K562 (cell line): ENCODE data around the gene NPIPA3. TPM values are rescaled to one million over a fixed set of nuclear protein-coding genes. Genes with fewer than 3 reads are reported as not detected.
"Not testable (repeated sequence)": the region's sequence is repeated elsewhere in the genome, so short reads cannot be mapped to it uniquely, and the experiment has no call there.

Experiments
- ATAC-seq: fragments of 200-7000 bp; cut with Tn5 transposase; 3 replicates; pipeline ENCODE4 v1.9.1; 2020; ENCODE audit warnings: moderate library complexity
- BruUV-seq: library from RNA; stranded (reverse); fragments of 400-500 nt; replicated peaks from 2 replicates; lab custom pipeline; 2021; lab: Mats Ljungman, UMichigan
- CTCF ChIA-PET: fragments of 300-600 bp; formaldehyde crosslinking; extraction: SDS; loops from one replicate; lab custom pipeline; 2021; ENCODE audit warnings: low intra/inter-chr PET ratio; lab: Yijun Ruan, JAX
- POLR2A ChIA-PET: fragments of 300-600, 350-650 bp; sonication (Branson Sonifier 250); formaldehyde crosslinking; extraction: SDS; loops from one replicate; lab custom pipeline; 2021; ENCODE audit warnings: antibody characterized with exemption, inconsistent platforms; lab: Yijun Ruan, JAX
- DNase-seq, 4 experiments: peaks; one replicate each; pipeline versions ENCODE4 v3.0.0 to v3.0.0-alpha.2; 2011 to 2018; ENCODE audit warnings: low spot score in 3 of 4, mixed read lengths in 3 of 4; ENCODE audit errors: extremely low read depth in 1 of 4
- FAIRE-seq: peaks from 2 replicates; lab custom pipeline; 2011; peaks lifted over from hg19 to GRCh38; lab: Jason Lieb, UNC
- H2AFZ ChIP-seq: 2 replicates; pipeline ENCODE4 v1.6.0; 2011; ENCODE audit warnings: low read depth, low read length, control low read depth, inconsistent platforms
- H3K27ac ChIP-seq: fragments of 200-600 bp; 3 replicates; pipeline ENCODE4 v1.8.0; 2011; ENCODE audit warnings: low read depth, mild to moderate bottlenecking, control low read depth, inconsistent platforms, low read length, moderate library complexity, mixed read lengths; ENCODE audit errors: extremely low read depth
- H3K27me3 ChIP-seq, 2 experiments: fragments of 300-600 bp in 1 of 2; 2 replicates in 1 of 2; 3 replicates in 1 of 2; pipeline versions ENCODE4 v1.6.0 to v1.8.0; 2011; ENCODE audit warnings: inconsistent platforms in 2 of 2, low read length in 2 of 2, mild to moderate bottlenecking in 1 of 2, mixed read lengths in 1 of 2, moderate library complexity in 1 of 2; ENCODE audit not compliant: control insufficient read depth in 2 of 2, insufficient read depth in 2 of 2
- H3K36me3 ChIP-seq: fragments of 300-600 bp; 3 replicates; pipeline ENCODE4 v1.8.0; 2011; ENCODE audit warnings: mild to moderate bottlenecking, low read length, inconsistent platforms; ENCODE audit not compliant: control insufficient read depth, insufficient read depth
- H3K4me1 ChIP-seq, 2 experiments: fragments of 200-600 bp in 1 of 2; replicated peaks in 1 of 2; 2 replicates in 1 of 2; 3 replicates in 1 of 2; pipeline versions ENCODE4 v1.5.1 to v1.8.0; 2011; ENCODE audit warnings: inconsistent platforms in 2 of 2, low read length in 2 of 2, mild to moderate bottlenecking in 1 of 2, mixed read lengths in 1 of 2, moderate library complexity in 1 of 2; ENCODE audit not compliant: control insufficient read depth in 2 of 2, insufficient read depth in 2 of 2
- H3K4me2 ChIP-seq: 2 replicates; pipeline ENCODE4 v1.6.1; 2011; ENCODE audit warnings: low read length, control low read depth, inconsistent platforms, mixed read lengths; ENCODE audit not compliant: insufficient read depth
- H3K4me3 ChIP-seq: fragments of 200-600 bp; sonication (generic), shearing (Covaris generic); 2 replicates; pipeline ENCODE4 v1.5.1; 2016; ENCODE audit warnings: control low read depth, inconsistent platforms
- H3K79me2 ChIP-seq: fragments of 200-600 bp; 3 replicates; pipeline ENCODE4 v1.8.0; 2011; ENCODE audit warnings: low read length, inconsistent platforms; ENCODE audit not compliant: control insufficient read depth, insufficient read depth
- H3K9ac ChIP-seq, 2 experiments: 2 replicates each; pipeline versions ENCODE4 v1.6.0 to v1.6.1; 2011; ENCODE audit warnings: low read depth in 2 of 2, low read length in 2 of 2, control low read depth in 1 of 2, inconsistent platforms in 1 of 2, mild to moderate bottlenecking in 1 of 2, mixed read lengths in 1 of 2; ENCODE audit not compliant: insufficient read depth in 1 of 2
- H3K9me1 ChIP-seq: one replicate; pipeline ENCODE4 v1.6.0; 2011; ENCODE audit warnings: inconsistent platforms, mild to moderate bottlenecking, low read length, moderate library complexity; ENCODE audit not compliant: control insufficient read depth, insufficient read depth
- H3K9me3 ChIP-seq: replicated peaks from 2 replicates; pipeline ENCODE4 v1.5.1; 2011; ENCODE audit warnings: low read depth, low read length, inconsistent platforms; ENCODE audit not compliant: control insufficient read depth, insufficient read depth
- H4K20me1 ChIP-seq: replicated peaks from 2 replicates; pipeline ENCODE4 v1.6.1; 2011; ENCODE audit warnings: low read length, inconsistent platforms, mixed read lengths; ENCODE audit not compliant: control insufficient read depth, insufficient read depth
- WGBS: fragments of 100-300 bp; shearing (Covaris generic); methylation state at CpG from one replicate; pipeline ENCODE4 v1.1.6; 2016; ENCODE audit warnings: low coverage, mixed read lengths; ENCODE audit not compliant: insufficient coverage; ENCODE audit errors: missing lambda C conversion rate; 5-methylcytosine and 5-hydroxymethylcytosine counted together
- in situ Hi-C: fragments of 300-500 bp; cut with MboI; formaldehyde crosslinking; loops from 4 replicates; pipeline ENCODE4 v1.15.0; 2018; ENCODE audit warnings: inconsistent platforms, mixed read lengths
- intact Hi-C: fragments of 100-400 bp; cut with micrococcal nuclease; formaldehyde crosslinking; loops from 2 replicates; pipeline ENCODE4 v1.14.2; 2022
- polyA plus RNA-seq, 8 experiments: library from polyadenylated mRNA; depleted of rRNA in 4 of 8; stranded (reverse) in 5 of 8; unstranded in 3 of 8; fragments of >200 nt; fragmentation: Nextera tagmentation in 2 of 8; fragmentation: Illumina TruSeq in 1 of 8; extraction: Ambion mirVana in 2 of 8; extraction: Trizol in 1 of 8; gene quantifications; 2 replicates each; pipeline versions ENCODE4 v1.2.1 to v1.2.3, GENCODE V29; 2011 to 2014; ENCODE audit warnings: inconsistent platforms in 1 of 8, missing spikeins in 1 of 8
- total RNA-seq, 7 experiments: library from RNA; depleted of rRNA in 6 of 7; stranded (reverse); fragments of >200 nt in 6 of 7; fragmentation: Illumina TruSeq in 2 of 7; extraction: Trizol in 2 of 7; gene quantifications; 2 replicates each; pipeline versions ENCODE4 v1.2.1 to v1.2.3, GENCODE V29; 2011 to 2021; ENCODE audit warnings: low replicate concordance in 1 of 7

The NPIPA3 gene
- total and polyA plus RNA-seq, 9 of the 15 experiments (the other 6 are each of a cell fraction or from before 2014, with no cell fraction given) = 1.1 to 6.6 (median 2.0) TPM

- H3K79me2 ChIP-seq, H3K9ac ChIP-seq, H3K36me3 ChIP-seq, BruUV-seq, H3K27ac ChIP-seq, intact Hi-C loops, POLR2A ChIA-PET, DNase-seq, in situ Hi-C loops, ATAC-seq, H3K27me3 ChIP-seq, H3K4me3 ChIP-seq, H3K9me3 ChIP-seq, H3K4me1 ChIP-seq, CTCF ChIA-PET, H3K4me2 ChIP-seq, H4K20me1 ChIP-seq, H3K9me1 ChIP-seq, FAIRE-seq, H2AFZ ChIP-seq: not testable (repeated sequence)
- WGBS = 9% methylated on average over 1 of the region's 7 CpGs
These were observed 1.4 kb upstream of the NPIPA3 start for GRCh38 chr16:14701859-14702258.

DNA sequence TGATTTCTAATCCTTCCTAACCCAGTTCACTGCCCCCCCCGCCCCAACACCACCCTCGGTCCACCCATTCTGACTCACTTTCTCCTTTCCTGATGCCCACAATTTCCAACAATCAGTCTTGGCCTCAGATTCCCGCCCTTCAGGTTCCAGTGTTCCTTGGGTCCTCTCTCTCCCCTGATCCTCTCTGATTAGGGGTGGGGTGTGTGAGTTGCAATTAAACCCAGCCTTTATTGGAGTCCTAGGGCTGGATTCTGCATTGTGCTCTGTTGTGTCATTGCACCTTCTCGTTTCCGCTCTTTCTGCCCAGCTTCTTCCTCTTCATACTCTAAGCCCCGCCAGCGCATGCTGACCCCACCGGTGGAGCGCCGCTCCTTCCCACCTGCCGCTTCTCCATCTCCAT is 539 bp upstream of the NPIPA3 start:
- H3K36me3 ChIP-seq, FAIRE-seq, H3K9me1 ChIP-seq, CTCF ChIA-PET, intact Hi-C loops, H4K20me1 ChIP-seq, H3K27me3 ChIP-seq, ATAC-seq, H3K9me3 ChIP-seq, H3K4me1 ChIP-seq, POLR2A ChIA-PET, H3K79me2 ChIP-seq, H3K9ac ChIP-seq, in situ Hi-C loops, H3K27ac ChIP-seq, H2AFZ ChIP-seq, H3K4me2 ChIP-seq, H3K4me3 ChIP-seq, BruUV-seq, DNase-seq: not testable (repeated sequence)
- WGBS = no CpG with 5 or more reads among the region's 11 CpGs

- H3K27me3 ChIP-seq, H3K4me3 ChIP-seq, H3K36me3 ChIP-seq, H3K9me3 ChIP-seq, FAIRE-seq, H3K9me1 ChIP-seq, H2AFZ ChIP-seq, H3K27ac ChIP-seq, intact Hi-C loops, in situ Hi-C loops, H3K9ac ChIP-seq, POLR2A ChIA-PET, CTCF ChIA-PET, BruUV-seq, H4K20me1 ChIP-seq, ATAC-seq, DNase-seq, H3K79me2 ChIP-seq, H3K4me2 ChIP-seq, H3K4me1 ChIP-seq: not testable (repeated sequence)
- WGBS = no CpG with 5 or more reads among the region's 28 CpGs
These were observed 30.0 kb downstream of the NPIPA3 start for GRCh38 chr16:14733233-14733632.

GRCh38 chr16:14740832-14741385 is 37.7 kb downstream of the NPIPA3 start:
- POLR2A ChIA-PET, H3K79me2 ChIP-seq, CTCF ChIA-PET, H3K9me3 ChIP-seq, H3K36me3 ChIP-seq, BruUV-seq, H3K4me1 ChIP-seq, H4K20me1 ChIP-seq, H3K9ac ChIP-seq, H3K4me2 ChIP-seq, intact Hi-C loops, in situ Hi-C loops, H3K27me3 ChIP-seq, FAIRE-seq, ATAC-seq, H2AFZ ChIP-seq, H3K27ac ChIP-seq, H3K9me1 ChIP-seq, DNase-seq, H3K4me3 ChIP-seq: not testable (repeated sequence)
- no CpG with 5 or more reads among the region's 10 CpGs for WGBS
